Measurements from ENCODE around the gene KDELR1. TPM values are rescaled to one million over a fixed set of nuclear protein-coding genes. Genes with fewer than 3 reads are reported as not detected.
A peak's percentile ranks its signal among the peaks of the same experiment; 100 is the strongest.

Gene KDELR1
- total and polyA plus RNA-seq, 12 donors = 63.4 to 201 (median 153) TPM

DNA sequence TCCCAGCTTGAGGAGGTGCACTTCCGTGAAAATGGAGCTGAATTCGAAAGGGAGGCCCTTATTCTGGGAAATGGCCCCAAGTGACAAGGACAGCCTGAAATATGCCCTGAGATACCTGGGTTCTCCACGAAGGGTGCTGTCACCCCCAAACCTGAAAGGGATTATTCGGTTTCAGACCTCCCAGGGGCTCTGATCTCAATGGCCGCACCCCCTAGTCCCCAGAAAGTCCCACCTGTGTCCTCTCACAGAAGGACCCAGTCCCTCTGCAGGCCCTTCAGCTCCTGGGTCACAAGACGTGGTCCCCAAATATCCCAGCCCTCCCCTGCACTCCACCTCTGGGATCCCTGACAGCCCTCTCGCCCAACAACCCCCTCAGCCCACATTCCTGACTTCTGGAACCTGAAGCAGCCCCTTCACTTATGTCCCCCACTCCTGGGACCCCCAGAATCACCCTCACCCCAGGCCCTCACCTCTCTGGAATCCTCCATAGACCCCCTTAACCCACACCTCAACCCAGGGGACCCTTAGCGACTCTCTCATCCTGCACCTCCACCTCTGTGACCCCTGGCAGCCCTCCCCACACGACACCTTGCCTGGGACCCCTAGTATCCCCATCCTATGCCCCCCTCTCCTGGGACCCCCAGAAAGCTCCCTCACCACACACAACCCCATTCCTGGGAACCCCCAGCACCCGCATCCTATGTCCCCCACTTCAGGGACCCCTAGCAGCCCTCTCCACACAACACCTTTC is 26.6 kb downstream of the KDELR1 start:
- WGBS, 4 donors = 62 to 75% (median 65%) methylated on average over 8 to 10 of the region's 10 CpGs
- H3K27ac ChIP-seq = peak overlapping the region in 3 of 5 donors; percentile 87 to 95 (median 92)

DNA sequence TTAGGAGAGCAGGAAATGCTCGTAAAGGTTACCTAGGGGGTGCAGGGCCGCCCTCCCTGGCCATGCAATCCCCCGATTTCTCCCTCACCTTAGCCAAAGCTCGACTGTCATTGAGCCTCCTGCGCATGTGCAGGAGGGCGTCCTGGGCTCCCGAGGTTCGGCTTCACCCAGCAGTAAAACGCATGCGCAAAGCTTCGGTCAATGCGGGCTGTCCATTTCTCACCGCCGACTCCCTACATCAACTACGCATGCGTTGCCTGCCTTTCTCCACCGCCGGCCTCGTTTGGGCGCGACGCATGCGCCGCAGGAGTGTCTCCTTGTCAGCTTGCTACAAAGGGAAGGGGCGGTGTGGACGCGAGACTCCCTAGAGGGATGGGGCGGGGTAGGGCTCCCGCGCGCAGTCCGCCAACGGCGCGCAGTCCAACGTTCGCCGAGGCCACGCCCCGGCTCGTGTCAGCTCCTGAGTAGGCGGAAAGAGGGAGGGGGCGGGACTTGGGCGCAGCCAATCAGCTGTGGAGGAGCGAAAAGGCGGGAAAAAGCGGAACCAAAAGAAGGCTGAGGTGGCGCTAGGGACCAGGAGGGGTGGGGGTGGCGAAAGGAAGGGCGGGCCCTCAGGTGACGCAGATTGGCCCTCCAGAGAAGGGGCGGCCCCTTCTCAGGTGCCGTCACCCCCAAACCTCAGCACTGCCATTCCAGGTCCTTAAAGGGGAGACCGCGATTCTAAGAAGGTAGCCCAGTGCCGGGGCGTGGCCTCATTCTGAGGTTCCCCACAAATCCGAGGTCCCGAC is 27.3 kb downstream of the KDELR1 start, which contains the start of the genes SYNGR4 and TMEM143:
Gene SYNGR4 (plus strand): TSS at position 558 of the 788 bp plus-strand sequence. CDS start 1,476 bp downstream, outside the sequence.
Gene TMEM143 (minus strand): TSS at position 131 of the 788 bp plus-strand sequence. CDS start 20 bp downstream, at position 111.
- Histone ChIP-seq H3K9me3 (replicated peaks in 1 of 3) (no peaks in the 10 kb centered on the region), H3K27ac (peak within 1 kb of the TSS; percentile 87 to 95 (median 92)), H3K4me3 (peak within 1 kb of the TSS; percentile 3 to 81 (median 32)), H3K36me3 (replicated peaks in 1 of 2) (no peaks in the 10 kb centered on the region), H3K27me3 (no peaks in the 10 kb centered on the region), H3K4me1 (replicated peaks in 1 of 2) (peaks cover 4 to 8% of the 10 kb centered on the region in 2 donors)
- intact Hi-C loops (cut with DNase I) = no loop called here
- peak; percentile 32 to 65 for TF ChIP-seq POLR2A (IDR thresholded peaks at IDR 0.05)
- TF ChIP-seq, protein P1, sequence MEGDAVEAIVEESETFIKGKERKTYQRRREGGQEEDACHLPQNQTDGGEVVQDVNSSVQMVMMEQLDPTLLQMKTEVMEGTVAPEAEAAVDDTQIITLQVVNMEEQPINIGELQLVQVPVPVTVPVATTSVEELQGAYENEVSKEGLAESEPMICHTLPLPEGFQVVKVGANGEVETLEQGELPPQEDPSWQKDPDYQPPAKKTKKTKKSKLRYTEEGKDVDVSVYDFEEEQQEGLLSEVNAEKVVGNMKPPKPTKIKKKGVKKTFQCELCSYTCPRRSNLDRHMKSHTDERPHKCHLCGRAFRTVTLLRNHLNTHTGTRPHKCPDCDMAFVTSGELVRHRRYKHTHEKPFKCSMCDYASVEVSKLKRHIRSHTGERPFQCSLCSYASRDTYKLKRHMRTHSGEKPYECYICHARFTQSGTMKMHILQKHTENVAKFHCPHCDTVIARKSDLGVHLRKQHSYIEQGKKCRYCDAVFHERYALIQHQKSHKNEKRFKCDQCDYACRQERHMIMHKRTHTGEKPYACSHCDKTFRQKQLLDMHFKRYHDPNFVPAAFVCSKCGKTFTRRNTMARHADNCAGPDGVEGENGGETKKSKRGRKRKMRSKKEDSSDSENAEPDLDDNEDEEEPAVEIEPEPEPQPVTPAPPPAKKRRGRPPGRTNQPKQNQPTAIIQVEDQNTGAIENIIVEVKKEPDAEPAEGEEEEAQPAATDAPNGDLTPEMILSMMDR (IDR thresholded peaks at IDR 0.05) = no peak
- DNase-seq = peak; percentile 98 to 100 (median 99)
- WGBS, 4 donors = 0 to 1% (median 0%) methylated on average over 13 to 59 of the region's 59 CpGs

More for the DNA sequence above, 26.6 kb downstream of the KDELR1 start:
- no peaks in the 10 kb centered on the region for H3K36me3 ChIP-seq (replicated peaks in 1 of 2)
- H3K27me3 ChIP-seq = no peaks in the 10 kb centered on the region
- peak in 3 of 7 donors; percentile 36 to 48 (median 47) for DNase-seq
- peaks cover 4 to 8% of the 10 kb centered on the region in 2 donors for H3K4me1 ChIP-seq (replicated peaks in 1 of 2)
- intact Hi-C loops (cut with DNase I) = no loop called here
- H3K9me3 ChIP-seq (replicated peaks in 1 of 3) = no peaks in the 10 kb centered on the region
- TF ChIP-seq, protein P1 (IDR thresholded peaks at IDR 0.05) = no peak
- TF ChIP-seq POLR2A (IDR thresholded peaks at IDR 0.05) = no peak
- peak overlapping the region in 1 of 4 donors; percentile 49 for H3K4me3 ChIP-seq

DNA sequence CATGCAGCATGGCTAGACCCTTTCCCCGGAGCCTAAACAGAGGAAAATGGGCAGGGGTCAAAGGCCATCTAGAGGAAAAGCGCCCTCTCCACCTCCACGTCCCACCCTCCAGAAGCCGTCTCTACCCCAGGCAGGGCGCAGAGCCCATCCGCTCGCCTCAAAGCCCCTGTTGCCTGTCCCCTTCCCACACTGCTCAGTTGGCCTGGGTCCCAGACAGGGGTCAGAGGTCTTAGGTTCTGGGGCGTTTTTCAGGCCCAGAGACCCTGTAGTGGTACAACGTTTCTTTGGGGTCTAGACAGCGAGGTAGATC is 27.9 kb downstream of the KDELR1 start:
- DNase-seq = peak in 2 of 7 donors; percentile 69 to 74
- no peaks in the 10 kb centered on the region for H3K36me3 ChIP-seq (replicated peaks in 1 of 2)
- peak in 1 of 2 donors; percentile 6 for TF ChIP-seq POLR2A (IDR thresholded peaks at IDR 0.05)
- TF ChIP-seq, protein P1 (IDR thresholded peaks at IDR 0.05) = no peak
- 0 to 2% (median 2%) methylated on average over 5 to 10 of the region's 10 CpGs; no CpG with 5 or more reads in 1 of the 4 donors for WGBS, 4 donors
- H3K27ac ChIP-seq = peak overlapping the region; percentile 87 to 95 (median 92)
- intact Hi-C loops (cut with DNase I) = no loop called here
- H3K27me3 ChIP-seq = no peaks in the 10 kb centered on the region
- no peaks in the 10 kb centered on the region for H3K9me3 ChIP-seq (replicated peaks in 1 of 3)
- H3K4me1 ChIP-seq (replicated peaks in 1 of 2) = peaks cover 4 to 8% of the 10 kb centered on the region in 2 donors
- peak overlapping the region; percentile 3 to 81 (median 32) for H3K4me3 ChIP-seq
